Stimulated activated CD4-positive, alpha-beta T cell treated with anti-CD3 and anti-CD28 coated beads, Interleukin-15, amount 100 ng/mL, for 48 hours (primary cell): Measurements from ENCODE around the gene CRACR2B.

Experiments used
- DNase-seq, 2 donors: peaks; one replicate each; pipeline ENCODE4 v3.0.0-alpha.2; 2020; ENCODE audit warnings: low read depth in 2 of 2

CRACR2B gene

GRCh38 chr11:838441-839279 is 10.9 kb downstream of the CRACR2B start:
- DNase-seq, result no peak

GRCh38 chr11:839280-839623 is 11.5 kb downstream of the CRACR2B start:
- no peak for DNase-seq

GRCh38 chr11:839875-840617 is 12.3 kb downstream of the CRACR2B start:
- no peak for DNase-seq

- DNase-seq, result no peak
Measured at GRCh38 chr11:841981-842369, 14.3 kb downstream of the CRACR2B start.

GRCh38 chr11:842370-843002 is 14.8 kb downstream of the CRACR2B start, which contains the start of the genes POLR2L and TSPAN4:
TSS of gene POLR2L (minus strand) at chr11:842529. CDS start at chr11:842508, 21 bp downstream.
TSS of gene TSPAN4 (plus strand) at chr11:842852. CDS start at chr11:850305, 7,453 bp downstream.
- peak; percentile 80 to 83 for DNase-seq

- DNase-seq, result no peak
Measured at GRCh38 chr11:843086-843734, 15.5 kb downstream of the CRACR2B start.

- DNase-seq, result no peak
Measured at GRCh38 chr11:843818-844692, 16.3 kb downstream of the CRACR2B start.

GRCh38 chr11:844693-845644 is 17.2 kb downstream of the CRACR2B start:
- no peak for DNase-seq

- DNase-seq, result no peak
Measured at GRCh38 chr11:845872-846495, 18.3 kb downstream of the CRACR2B start.

GRCh38 chr11:846496-847098 is 18.9 kb downstream of the CRACR2B start:
- DNase-seq, result no peak

- no peak for DNase-seq
Measured at GRCh38 chr11:847876-848275, 20.2 kb downstream of the CRACR2B start.

GRCh38 chr11:848380-848931 is 20.7 kb downstream of the CRACR2B start:
- peak in 1 of 2 donors; percentile 53 for DNase-seq

GRCh38 chr11:849104-849824 is 21.5 kb downstream of the CRACR2B start:
- no peak for DNase-seq

GRCh38 chr11:849951-850774 is 22.4 kb downstream of the CRACR2B start:
- no peak for DNase-seq

GRCh38 chr11:850775-851763 is 23.4 kb downstream of the CRACR2B start:
- DNase-seq, result no peak

GRCh38 chr11:852762-853161 is 25.0 kb downstream of the CRACR2B start:
- no peak for DNase-seq
